Measurements from ENCODE around the gene SSBP4. TPM values are rescaled to one million over a fixed set of nuclear protein-coding genes. Genes with fewer than 3 reads are reported as not detected.

The SSBP4 gene
- total RNA-seq, 1 donor from 2014 or later = 71.8 TPM

DNA sequence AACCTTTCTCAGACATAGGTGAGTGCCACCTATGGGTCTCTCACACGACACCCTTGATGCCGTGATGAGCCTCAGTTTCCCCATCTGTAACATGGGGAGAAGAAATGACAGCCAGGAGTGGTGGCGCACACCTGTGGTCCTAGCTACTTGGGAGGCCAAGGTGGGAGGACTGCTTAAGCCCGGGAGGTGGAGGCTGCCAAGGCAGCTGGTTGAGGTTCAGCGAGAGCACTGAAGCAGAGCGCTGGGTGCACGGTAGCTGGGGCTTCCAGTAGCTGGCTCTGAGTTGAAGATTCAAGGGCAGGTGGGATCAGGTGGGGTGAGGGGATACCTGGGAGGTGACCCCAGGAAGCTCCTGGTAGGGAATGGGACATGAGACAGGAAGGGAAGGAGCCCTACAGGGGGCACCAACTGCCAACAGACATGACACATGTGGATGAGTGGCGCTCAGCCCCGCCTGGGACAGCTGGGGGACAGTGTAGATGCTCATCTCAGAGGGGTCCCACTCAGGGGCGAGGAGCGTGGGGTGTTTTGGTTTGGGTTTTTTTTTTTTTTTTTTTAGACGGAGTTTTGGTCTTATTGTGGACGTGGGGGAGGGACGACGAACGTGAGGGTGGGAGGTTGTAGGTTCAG lies 6.5 kb upstream of the SSBP4 start:
- DNase-seq (ENCODE audit: low read depth, low spot score) = no peak
- Mint-ChIP-seq H3K36me3 (ENCODE audit: low read depth) (no peaks in the 10 kb centered on the region), H3K4me3 (no peak overlapping the region), H3K9me3 (no peaks in the 10 kb centered on the region), H3K4me1 (peaks cover 30% of the 10 kb centered on the region), H3K27me3 (ENCODE audit: low read depth) (peaks cover 48% of the 10 kb centered on the region), H3K27ac (ENCODE audit: unreplicated experiment) (no peak overlapping the region)
- TF ChIP-seq, protein P1, sequence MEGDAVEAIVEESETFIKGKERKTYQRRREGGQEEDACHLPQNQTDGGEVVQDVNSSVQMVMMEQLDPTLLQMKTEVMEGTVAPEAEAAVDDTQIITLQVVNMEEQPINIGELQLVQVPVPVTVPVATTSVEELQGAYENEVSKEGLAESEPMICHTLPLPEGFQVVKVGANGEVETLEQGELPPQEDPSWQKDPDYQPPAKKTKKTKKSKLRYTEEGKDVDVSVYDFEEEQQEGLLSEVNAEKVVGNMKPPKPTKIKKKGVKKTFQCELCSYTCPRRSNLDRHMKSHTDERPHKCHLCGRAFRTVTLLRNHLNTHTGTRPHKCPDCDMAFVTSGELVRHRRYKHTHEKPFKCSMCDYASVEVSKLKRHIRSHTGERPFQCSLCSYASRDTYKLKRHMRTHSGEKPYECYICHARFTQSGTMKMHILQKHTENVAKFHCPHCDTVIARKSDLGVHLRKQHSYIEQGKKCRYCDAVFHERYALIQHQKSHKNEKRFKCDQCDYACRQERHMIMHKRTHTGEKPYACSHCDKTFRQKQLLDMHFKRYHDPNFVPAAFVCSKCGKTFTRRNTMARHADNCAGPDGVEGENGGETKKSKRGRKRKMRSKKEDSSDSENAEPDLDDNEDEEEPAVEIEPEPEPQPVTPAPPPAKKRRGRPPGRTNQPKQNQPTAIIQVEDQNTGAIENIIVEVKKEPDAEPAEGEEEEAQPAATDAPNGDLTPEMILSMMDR (conservative IDR thresholded peaks at IDR 0.05) = no peak

DNA sequence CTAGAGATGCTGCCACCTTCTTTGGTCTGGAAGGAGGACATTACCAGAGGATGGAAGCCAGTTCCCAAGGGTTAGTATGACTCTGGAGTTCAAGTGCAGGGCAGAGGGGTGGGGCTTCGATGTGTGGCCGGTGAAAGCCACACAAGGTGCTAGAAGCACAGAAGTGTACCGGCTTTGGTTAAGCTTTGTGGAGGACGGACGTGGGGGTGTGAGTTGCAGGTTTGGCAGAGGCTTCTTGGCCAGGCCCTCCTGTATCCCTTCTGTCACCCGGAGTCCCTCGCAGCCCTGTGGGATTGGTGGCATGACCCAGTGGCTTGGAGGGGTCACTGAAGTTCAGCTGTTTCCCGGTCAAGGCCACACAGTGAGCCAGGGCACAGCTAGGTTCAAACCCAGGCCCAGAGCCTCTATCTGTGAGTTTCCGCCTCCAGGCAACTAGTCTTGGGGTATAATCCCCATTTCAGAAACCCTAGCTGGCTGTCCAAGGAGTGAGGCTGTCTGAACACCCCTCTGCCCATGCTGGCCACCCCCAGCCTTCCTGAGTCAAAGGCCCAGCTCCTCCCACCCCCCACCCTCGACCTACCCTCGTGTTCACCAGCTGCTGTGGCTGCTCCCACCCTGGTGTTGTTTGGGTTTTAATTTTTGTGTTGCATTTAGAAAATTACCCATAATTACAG lies 4.6 kb upstream of the SSBP4 start:
- no peaks in the 10 kb centered on the region for H3K9me3 Mint-ChIP-seq
- peak overlapping the region; percentile 19 for H3K27ac Mint-ChIP-seq (ENCODE audit: unreplicated experiment)
- peaks cover 43% of the 10 kb centered on the region for H3K4me1 Mint-ChIP-seq
- H3K36me3 Mint-ChIP-seq (ENCODE audit: low read depth) = no peaks in the 10 kb centered on the region
- TF ChIP-seq, protein P1 (conservative IDR thresholded peaks at IDR 0.05) = no peak
- DNase-seq (ENCODE audit: low read depth, low spot score) = no peak
- H3K27me3 Mint-ChIP-seq (ENCODE audit: low read depth) = peaks cover 58% of the 10 kb centered on the region
- peak overlapping the region; percentile 71 for H3K4me3 Mint-ChIP-seq

DNA sequence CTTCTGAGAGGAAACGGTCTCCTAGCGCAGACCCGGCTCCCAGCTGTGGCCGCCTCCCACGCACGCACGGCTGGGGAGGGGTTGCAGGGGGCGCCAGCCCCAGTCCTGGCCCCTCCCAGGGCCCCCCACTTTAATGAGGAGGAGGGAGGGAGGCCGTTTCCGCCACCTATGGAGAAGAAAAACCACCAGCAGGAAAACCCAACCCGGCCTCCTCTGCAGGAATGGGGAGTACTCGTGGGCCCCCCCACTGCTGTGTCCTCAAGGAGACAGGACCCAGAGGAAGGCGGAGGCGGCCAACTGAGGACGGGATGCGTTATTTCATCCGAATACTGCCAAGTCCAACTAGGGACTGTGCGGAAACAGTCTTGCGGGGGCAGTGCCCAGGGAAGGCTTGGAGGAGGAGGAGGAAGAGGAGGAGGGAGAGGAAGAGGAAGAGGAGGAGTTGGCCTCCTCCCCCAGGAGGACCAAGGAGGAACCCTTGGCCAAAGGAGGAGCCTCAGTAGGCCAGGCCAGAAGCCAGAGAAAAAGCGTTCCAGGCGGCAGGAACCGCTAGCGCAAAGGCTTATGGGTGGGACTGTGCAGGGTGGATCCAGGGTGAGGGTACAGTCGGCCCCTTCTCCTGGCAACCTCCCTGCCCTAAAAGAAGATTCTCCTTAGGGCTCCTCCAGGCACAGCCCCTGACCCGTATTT lies 3.9 kb upstream of the SSBP4 start:
- no peaks in the 10 kb centered on the region for H3K9me3 Mint-ChIP-seq
- no peaks in the 10 kb centered on the region for H3K36me3 Mint-ChIP-seq (ENCODE audit: low read depth)
- TF ChIP-seq, protein P1 (conservative IDR thresholded peaks at IDR 0.05) = no peak
- H3K27me3 Mint-ChIP-seq (ENCODE audit: low read depth) = peaks cover 61% of the 10 kb centered on the region
- no peak overlapping the region for H3K4me3 Mint-ChIP-seq
- DNase-seq (ENCODE audit: low read depth, low spot score) = no peak
- peaks cover 44% of the 10 kb centered on the region for H3K4me1 Mint-ChIP-seq
- no peak overlapping the region for H3K27ac Mint-ChIP-seq (ENCODE audit: unreplicated experiment)

DNA sequence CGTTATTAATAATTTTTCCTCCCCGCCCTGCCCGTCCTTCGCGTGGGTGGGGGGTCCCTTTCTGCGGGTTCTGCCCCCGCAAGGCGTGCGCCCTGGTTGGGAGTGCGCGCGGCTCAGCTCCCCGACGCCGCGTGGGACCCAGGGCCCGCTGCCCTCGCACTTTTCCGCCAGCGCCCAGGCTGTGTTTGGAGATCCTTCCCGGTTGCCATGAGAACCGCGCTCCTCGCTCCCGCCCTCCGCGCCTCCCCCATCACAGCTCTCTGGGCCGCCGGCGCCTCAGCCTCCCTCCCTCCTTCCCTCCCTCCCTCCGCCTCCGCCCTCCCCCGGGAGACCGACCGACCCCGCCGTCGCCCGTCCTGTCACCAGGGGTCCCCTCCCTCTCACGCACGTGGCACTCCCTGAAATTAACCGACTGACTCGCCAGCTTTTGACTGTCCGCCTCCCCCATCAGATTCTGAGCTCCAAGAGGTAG lies 2.4 kb upstream of the SSBP4 start:
- DNase-seq (ENCODE audit: low read depth, low spot score) = peak; percentile 71
- Mint-ChIP-seq H3K4me1 (peaks cover 40% of the 10 kb centered on the region), H3K9me3 (no peaks in the 10 kb centered on the region)

More for the DNA sequence above, 2.4 kb upstream of the SSBP4 start:
- Mint-ChIP-seq H3K27ac (ENCODE audit: unreplicated experiment) (peak overlapping the region; percentile 98), H3K4me3 (peak overlapping the region; percentile 85), H3K27me3 (ENCODE audit: low read depth) (peaks cover 55% of the 10 kb centered on the region), H3K36me3 (ENCODE audit: low read depth) (no peaks in the 10 kb centered on the region)
- TF ChIP-seq, protein P1 (conservative IDR thresholded peaks at IDR 0.05) = no peak
